GM19035 (cell line): Measurements from ENCODE around the gene JMJD6.
"Not testable (repeated sequence)": the region's sequence is repeated elsewhere in the genome, so short reads cannot be mapped to it uniquely, and the experiment has no call there.

ENCODE experiments used
- ATAC-seq: cut with Tn5 transposase; IDR thresholded peaks from one replicate; pipeline ENCODE4 v1.9.1; 2021; ENCODE audit not compliant: unreplicated experiment

Gene JMJD6

DNA sequence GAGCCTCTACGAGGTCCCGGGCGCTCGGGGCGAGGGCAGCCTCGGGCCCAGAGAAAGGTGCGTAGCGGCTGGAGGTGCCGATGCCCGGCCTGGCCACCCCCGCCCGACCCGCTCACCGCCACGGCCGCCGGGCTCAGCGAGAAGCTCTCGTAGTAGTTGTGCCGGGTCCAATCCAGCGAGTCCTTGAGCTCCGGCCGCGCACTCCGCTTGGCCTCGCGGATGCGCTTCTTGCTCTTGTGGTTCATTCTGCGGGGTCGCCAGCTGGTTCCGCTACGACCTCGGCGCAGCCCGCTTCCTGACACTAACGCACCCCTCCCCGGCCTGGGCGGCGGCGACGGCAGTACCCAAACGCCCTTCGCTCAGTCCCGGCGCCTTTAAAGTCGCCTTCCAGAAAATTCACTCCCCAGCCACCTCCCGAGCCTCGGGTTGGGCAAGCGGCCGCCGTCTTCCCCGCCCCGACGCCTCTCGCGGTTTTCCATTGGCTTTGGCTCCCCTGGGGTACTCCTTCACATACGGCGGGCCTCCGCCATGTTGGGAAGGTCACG lies at the start of gene JMJD6:
TSS of gene JMJD6 (minus strand) at position 376 of the 545 bp plus-strand sequence. CDS start at position 245, 131 bp downstream.
- ATAC-seq, result peak; percentile 78

- ATAC-seq, result no peak
Observed at GRCh38 chr17:76775021-76775600, 48.7 kb upstream of the JMJD6 start.

- ATAC-seq, result no peak
Observed at GRCh38 chr17:76772842-76773525, 46.6 kb upstream of the JMJD6 start.

DNA sequence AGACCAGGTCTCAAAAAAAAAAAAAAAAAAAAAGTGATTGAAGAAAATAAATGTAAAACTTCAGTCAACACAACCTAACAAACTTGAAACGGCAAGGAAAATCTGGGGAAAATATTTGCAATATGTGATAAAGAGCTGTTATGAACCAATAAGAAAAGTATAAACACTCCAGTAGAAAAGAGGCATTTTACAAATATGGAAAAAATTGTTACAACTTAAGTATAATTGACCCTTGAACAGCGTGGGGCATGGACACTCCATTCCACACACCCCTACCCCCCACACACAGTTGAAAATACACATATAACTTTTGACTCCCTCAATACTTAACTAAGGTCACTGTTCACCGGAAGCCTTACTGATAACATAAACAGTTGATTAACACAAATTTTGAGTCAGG lies 32.2 kb upstream of the JMJD6 start:
- ATAC-seq, result no peak

GRCh38 chr17:76757256-76757655 lies 30.9 kb upstream of the JMJD6 start:
- ATAC-seq, result no peak

DNA sequence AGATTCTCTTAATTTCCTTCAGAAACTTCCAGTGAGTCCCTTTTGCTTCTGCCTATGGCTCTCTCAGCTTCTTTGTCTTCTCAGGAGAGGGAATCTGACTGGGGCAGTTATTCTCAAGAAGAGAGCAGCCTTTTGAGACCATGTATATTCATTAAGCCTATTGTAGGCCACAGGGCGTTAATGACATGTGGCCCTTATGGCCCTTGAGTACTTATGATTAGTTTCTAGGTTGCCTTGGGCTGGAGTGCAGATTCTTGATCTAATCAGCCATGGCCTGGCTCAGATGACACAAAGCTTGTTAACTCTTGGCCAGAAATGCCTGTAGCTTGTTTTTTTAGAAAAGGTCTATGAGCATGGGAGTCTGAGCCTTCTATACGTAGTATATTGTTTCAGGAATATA lies 28.9 kb upstream of the JMJD6 start:
- no peak for ATAC-seq

- no peak for ATAC-seq
Observed at GRCh38 chr17:76753061-76753961, 26.9 kb upstream of the JMJD6 start.

GRCh38 chr17:76752006-76752405 lies 25.6 kb upstream of the JMJD6 start:
- ATAC-seq, result no peak

GRCh38 chr17:76751416-76751993 lies 25.1 kb upstream of the JMJD6 start:
- no peak for ATAC-seq

GRCh38 chr17:76748657-76749056 lies 22.3 kb upstream of the JMJD6 start:
- ATAC-seq, result no peak

DNA sequence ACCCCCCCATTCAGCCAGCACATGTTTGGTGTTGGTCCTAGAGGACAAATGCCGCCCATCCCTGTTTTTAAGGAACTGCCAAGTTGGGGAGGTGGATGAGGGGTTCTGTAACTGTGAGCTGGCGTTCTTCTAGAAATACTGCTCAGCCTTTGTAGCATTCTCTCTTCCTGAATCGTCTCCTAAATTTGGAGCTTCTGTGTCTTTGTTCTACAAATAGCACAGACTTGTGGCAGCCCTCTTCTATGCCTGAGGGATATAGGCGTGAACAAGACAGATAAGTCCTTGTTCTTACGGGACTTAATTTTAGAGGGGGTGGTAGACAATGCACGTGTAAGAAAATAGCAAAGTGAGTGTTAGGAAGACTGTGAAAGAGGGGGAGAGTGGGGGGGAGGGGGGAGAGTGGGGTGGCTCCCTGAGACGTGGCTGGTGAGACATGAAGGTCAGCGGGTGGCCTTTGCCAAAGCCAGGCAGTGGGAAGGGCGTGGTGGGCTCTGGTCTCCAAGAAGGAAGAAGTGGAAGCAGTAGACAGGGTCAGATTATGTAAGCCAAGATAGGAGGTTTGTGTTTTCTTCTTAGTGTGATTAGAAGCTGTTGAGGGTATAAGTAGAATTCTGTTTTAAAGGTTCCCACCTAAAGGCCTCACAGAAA lies 21.4 kb upstream of the JMJD6 start:
- no peak for ATAC-seq

- ATAC-seq, result not testable (repeated sequence)
Observed at GRCh38 chr17:76745785-76746184, 19.4 kb upstream of the JMJD6 start.

GRCh38 chr17:76744747-76745146 lies 18.3 kb upstream of the JMJD6 start:
- ATAC-seq, result no peak

DNA sequence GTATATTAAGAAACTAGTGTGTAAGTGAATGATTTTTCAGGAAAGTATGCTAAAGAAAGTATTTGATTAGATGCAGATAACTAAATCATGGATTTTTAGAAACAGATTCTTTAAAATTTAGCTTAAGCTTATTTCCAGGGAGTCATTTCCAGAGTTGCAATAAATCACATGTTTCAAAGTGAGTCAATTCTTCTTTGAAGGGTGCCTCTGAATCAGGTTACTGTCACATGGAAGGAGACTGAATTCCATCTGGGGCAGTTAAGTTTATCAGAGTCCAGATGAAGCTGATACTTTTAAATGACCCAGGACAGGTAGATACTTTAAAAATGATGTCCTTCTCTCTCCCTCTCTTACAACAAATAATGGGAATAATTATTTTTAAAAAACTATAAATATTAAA lies 16.6 kb upstream of the JMJD6 start:
- ATAC-seq, result no peak

GRCh38 chr17:76740329-76741118 lies 14.1 kb upstream of the JMJD6 start:
- ATAC-seq, result no peak

DNA sequence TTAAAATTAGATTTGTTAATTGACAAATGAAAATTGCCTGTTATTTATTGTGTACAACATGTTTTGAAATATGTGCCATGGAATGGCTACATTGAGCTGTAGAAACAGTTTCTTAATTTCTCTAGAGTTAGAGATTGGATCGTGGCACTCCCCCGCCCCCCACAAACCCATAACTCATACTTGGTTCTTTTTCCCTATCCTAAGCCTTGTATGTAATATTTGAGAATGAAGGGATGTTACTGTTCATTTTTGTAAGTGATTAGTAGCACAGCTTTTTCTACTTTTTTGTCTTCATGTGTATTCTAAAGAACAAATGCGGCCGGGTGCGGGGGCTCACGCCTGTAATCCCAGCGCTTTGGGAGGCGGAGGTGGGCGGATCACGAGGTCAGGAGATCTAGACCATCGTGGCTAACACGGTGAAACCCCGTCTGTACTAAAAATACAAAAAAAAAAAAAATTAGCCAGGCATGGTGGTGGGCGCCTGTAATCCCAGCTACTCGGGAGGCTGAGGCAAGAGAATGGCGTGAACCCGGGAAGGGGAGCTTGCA lies 13.2 kb upstream of the JMJD6 start:
- not testable (repeated sequence) for ATAC-seq

GRCh38 chr17:76738468-76738850 lies 12.1 kb upstream of the JMJD6 start:
- no peak for ATAC-seq

DNA sequence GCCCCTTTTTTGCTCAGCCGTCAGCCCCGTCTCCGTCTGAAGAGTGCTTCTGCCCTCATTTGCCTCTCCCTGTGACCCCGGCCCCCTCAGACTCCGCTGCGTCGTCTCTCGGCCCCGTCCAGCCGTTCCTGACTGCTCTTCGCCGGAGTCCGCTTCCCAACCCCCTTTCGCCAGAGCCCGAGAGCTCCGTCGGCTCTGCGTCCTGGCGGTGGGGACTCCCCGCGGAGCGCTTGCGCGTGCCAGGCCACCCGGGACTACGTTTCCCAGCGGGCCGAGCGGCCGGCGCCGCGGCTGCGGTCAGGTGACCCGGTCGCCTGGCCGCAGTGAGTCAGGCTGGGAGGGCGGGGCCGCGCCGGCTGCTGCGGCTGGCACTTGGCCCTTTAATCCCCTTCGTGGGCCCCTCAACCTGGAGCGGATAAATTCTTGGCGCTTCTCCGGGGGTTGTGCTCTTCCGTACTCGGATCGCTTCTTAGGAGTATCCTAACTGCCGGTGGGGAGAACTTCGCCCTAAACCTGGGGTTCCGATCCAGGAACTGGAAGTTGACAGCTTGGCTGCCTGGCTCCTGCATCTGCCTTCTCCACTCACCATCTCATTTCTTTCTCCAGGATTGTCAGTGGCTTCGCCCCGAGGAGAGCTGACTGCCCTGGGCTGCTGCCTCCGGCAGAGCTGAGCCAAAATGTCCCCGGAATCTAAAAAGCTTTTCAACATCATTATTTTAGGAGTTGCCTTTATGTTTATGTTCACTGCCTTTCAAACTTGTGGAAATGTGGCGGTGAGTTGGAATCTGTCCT lies 11.5 kb upstream of the JMJD6 start, which contains the start of gene MFSD11:
TSS of gene MFSD11 (plus strand) at position 444 of the 792 bp plus-strand sequence. CDS start at position 678, 234 bp downstream.
- peak; percentile 51 for ATAC-seq
